Keratinocyte (primary cell): ENCODE measurements around the gene CREB5. TPM values are rescaled to one million over a fixed set of nuclear protein-coding genes. Genes with fewer than 3 reads are reported as not detected.

ENCODE experiments used
- DNase-seq: peaks from one replicate; pipeline ENCODE4 v3.0.0-alpha.2; 2011; ENCODE audit warnings: low read depth, missing footprints, low spot score
- FAIRE-seq: peaks from 2 replicates; lab custom pipeline; 2011; peaks lifted over from hg19 to GRCh38; lab: Jason Lieb, UNC
- H2AFZ ChIP-seq: 2 replicates; pipeline ENCODE4 v1.6.0; 2012; ENCODE audit warnings: low read length, control low read depth, inconsistent platforms; ENCODE audit not compliant: control insufficient read depth
- H3K27ac ChIP-seq: 2 replicates; pipeline ENCODE4 v1.5.1; 2011; ENCODE audit warnings: low read length; ENCODE audit not compliant: control insufficient read depth, insufficient read depth
- H3K27me3 ChIP-seq: 3 replicates; pipeline ENCODE4 v1.6.0; 2011; ENCODE audit warnings: low read length; ENCODE audit not compliant: control insufficient read depth, insufficient read depth; ENCODE audit errors: extremely low read depth
- H3K36me3 ChIP-seq, 2 experiments: 2 replicates in 1 of 2; 3 replicates in 1 of 2; pipeline ENCODE4 v1.5.1; 2011; ENCODE audit warnings: low read length in 2 of 2, mild to moderate bottlenecking in 1 of 2; ENCODE audit not compliant: control insufficient read depth in 2 of 2, insufficient read depth in 2 of 2; ENCODE audit errors: extremely low read depth in 1 of 2
- H3K4me1 ChIP-seq: 3 replicates; pipeline ENCODE4 v1.5.1; 2011; ENCODE audit warnings: low read length; ENCODE audit not compliant: control insufficient read depth, insufficient read depth; ENCODE audit errors: extremely low read depth
- H3K4me2 ChIP-seq: 3 replicates; pipeline ENCODE4 v1.6.0; 2011; ENCODE audit warnings: low read depth, low read length; ENCODE audit not compliant: control insufficient read depth, insufficient read depth; ENCODE audit errors: extremely low read depth
- H3K4me3 ChIP-seq, 3 experiments: fragments of 200-600 bp in 1 of 3; sonication (generic) in 1 of 3; 2 replicates in 2 of 3; 3 replicates in 1 of 3; pipeline ENCODE4 v1.5.1; 2011 to 2016; ENCODE audit warnings: low read length in 3 of 3, mild to moderate bottlenecking in 3 of 3, control low read depth in 2 of 3, inconsistent platforms in 1 of 3, low read depth in 1 of 3, mixed read lengths in 1 of 3, mixed run types in 1 of 3, moderate library complexity in 1 of 3; ENCODE audit not compliant: control insufficient read depth in 2 of 3, insufficient read depth in 2 of 3; ENCODE audit errors: extremely low read depth in 1 of 3
- H3K79me2 ChIP-seq: 2 replicates; pipeline ENCODE4 v1.6.0; 2012; ENCODE audit warnings: low read length; ENCODE audit not compliant: control insufficient read depth, insufficient read depth
- H3K9ac ChIP-seq: 3 replicates; pipeline ENCODE4 v1.6.0; 2011; ENCODE audit warnings: low read length; ENCODE audit not compliant: control insufficient read depth, insufficient read depth; ENCODE audit errors: extremely low read depth
- H3K9me1 ChIP-seq: 3 replicates; pipeline ENCODE4 v1.6.0; 2011; ENCODE audit warnings: low read length; ENCODE audit not compliant: control insufficient read depth, insufficient read depth; ENCODE audit errors: extremely low read depth
- H3K9me3 ChIP-seq: 2 replicates; pipeline ENCODE4 v1.5.1; 2012; ENCODE audit warnings: low read depth, low read length; ENCODE audit not compliant: control insufficient read depth
- H4K20me1 ChIP-seq: 3 replicates; pipeline ENCODE4 v1.6.0; 2011; ENCODE audit warnings: low read length; ENCODE audit not compliant: control insufficient read depth, insufficient read depth; ENCODE audit errors: extremely low read depth
- dilution Hi-C: fragments of 300-500 bp; cut with MboI; formaldehyde crosslinking; loops from one replicate; pipeline ENCODE4 v1.7.0; 2020; ENCODE audit warnings: low sequenced_read_pairs; ENCODE audit not compliant: extremely low pct_ligation_motif_present
- polyA plus RNA-seq, 5 experiments: library from polyadenylated mRNA; depleted of rRNA in 3 of 5; stranded (reverse) in 3 of 5; stranded (forward) in 1 of 5; unstranded in 1 of 5; fragments of >200 nt; gene quantifications; 1 replicate in 1 of 5; 2 replicates in 3 of 5; 3 replicates in 1 of 5; pipeline versions ENCODE4 v1.2.1 to v1.2.3, GENCODE V29; 2011 to 2012; ENCODE audit warnings: missing spikeins in 2 of 5, low read depth in 1 of 5, low replicate concordance in 1 of 5
- TF ChIP-seq, protein P1 (sequence below), 3 experiments: IDR thresholded peaks in 1 of 3; conservative IDR thresholded peaks in 1 of 3; optimal IDR thresholded peaks in 1 of 3; 2 replicates in 2 of 3; 3 replicates in 1 of 3; pipeline versions ENCODE3 to v1.5.1; 2011; ENCODE audit warnings: low read length in 3 of 3, mild to moderate bottlenecking in 3 of 3, moderate library complexity in 2 of 3, control low read depth in 1 of 3, inconsistent platforms in 1 of 3; ENCODE audit not compliant: insufficient read depth in 2 of 3; ENCODE audit errors: extremely low read depth in 1 of 3

Gene CREB5
- polyA plus RNA-seq, 1 donor (not counting 4 experiments of a cell fraction or from before 2014, with no cell fraction given), result 7.9 TPM

DNA sequence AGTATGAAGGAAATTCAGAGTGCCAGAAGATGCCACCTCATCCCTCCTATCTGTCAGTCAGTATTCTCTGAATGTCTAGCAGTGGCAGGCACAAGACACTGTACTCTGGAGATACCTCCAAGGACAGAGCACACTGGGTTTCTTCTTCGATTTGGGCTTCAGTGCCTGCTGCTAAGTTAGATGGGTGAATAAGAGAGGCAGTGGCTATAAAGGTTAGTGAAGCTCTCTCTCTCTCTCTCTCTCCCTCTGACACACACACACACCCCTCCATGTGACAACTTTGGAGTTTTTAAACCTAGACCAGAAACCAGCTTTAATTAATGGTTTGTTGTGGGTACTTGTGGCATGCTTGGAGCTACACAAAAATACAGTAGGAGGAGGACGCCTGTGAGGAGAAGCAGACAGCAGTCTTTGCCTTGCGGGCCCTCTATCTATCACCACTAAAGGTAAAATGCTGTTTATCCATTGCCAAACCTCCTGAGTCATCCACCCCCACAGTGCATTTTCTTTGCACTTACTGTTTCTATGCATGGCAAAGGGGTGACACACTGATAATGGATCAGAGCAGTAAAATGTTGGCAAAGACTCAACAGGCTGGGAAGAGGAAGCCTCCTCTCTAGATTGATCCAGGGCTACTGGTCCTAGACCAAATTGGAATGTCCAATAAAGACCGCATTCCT lies 443.4 kb downstream of the CREB5 start:
- TF ChIP-seq, protein P1, sequence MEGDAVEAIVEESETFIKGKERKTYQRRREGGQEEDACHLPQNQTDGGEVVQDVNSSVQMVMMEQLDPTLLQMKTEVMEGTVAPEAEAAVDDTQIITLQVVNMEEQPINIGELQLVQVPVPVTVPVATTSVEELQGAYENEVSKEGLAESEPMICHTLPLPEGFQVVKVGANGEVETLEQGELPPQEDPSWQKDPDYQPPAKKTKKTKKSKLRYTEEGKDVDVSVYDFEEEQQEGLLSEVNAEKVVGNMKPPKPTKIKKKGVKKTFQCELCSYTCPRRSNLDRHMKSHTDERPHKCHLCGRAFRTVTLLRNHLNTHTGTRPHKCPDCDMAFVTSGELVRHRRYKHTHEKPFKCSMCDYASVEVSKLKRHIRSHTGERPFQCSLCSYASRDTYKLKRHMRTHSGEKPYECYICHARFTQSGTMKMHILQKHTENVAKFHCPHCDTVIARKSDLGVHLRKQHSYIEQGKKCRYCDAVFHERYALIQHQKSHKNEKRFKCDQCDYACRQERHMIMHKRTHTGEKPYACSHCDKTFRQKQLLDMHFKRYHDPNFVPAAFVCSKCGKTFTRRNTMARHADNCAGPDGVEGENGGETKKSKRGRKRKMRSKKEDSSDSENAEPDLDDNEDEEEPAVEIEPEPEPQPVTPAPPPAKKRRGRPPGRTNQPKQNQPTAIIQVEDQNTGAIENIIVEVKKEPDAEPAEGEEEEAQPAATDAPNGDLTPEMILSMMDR (optimal IDR thresholded peaks at IDR 0.05 in 1 of 3, IDR thresholded peaks at IDR 0.05 in 1 of 3, conservative IDR thresholded peaks at IDR 0.05 in 1 of 3; ENCODE audit: extremely low read depth in 1 of 3, insufficient read depth in 2 of 3, low read length in 3 of 3), result no peak
- peaks cover 18% of the 10 kb centered on the region for H3K27me3 ChIP-seq
- no peak overlapping the region for H3K4me3 ChIP-seq
- H3K27ac ChIP-seq, result peak overlapping the region; percentile 57
- dilution Hi-C loops, result no loop called here
- H4K20me1 ChIP-seq, result no peaks in the 10 kb centered on the region
- DNase-seq, result peak; percentile 81
- H3K4me1 ChIP-seq, result peaks cover 33% of the 10 kb centered on the region
- no peaks in the 10 kb centered on the region for H3K36me3 ChIP-seq
- H3K9me1 ChIP-seq, result no peaks in the 10 kb centered on the region
- no peaks in the 10 kb centered on the region for H3K79me2 ChIP-seq
- peak overlapping the region; percentile 52 for H3K4me2 ChIP-seq
- H2AFZ ChIP-seq, result peak overlapping the region; percentile 41
- peak; percentile 98 for FAIRE-seq
- no peaks in the 10 kb centered on the region for H3K9me3 ChIP-seq
- H3K9ac ChIP-seq, result no peak overlapping the region

DNA sequence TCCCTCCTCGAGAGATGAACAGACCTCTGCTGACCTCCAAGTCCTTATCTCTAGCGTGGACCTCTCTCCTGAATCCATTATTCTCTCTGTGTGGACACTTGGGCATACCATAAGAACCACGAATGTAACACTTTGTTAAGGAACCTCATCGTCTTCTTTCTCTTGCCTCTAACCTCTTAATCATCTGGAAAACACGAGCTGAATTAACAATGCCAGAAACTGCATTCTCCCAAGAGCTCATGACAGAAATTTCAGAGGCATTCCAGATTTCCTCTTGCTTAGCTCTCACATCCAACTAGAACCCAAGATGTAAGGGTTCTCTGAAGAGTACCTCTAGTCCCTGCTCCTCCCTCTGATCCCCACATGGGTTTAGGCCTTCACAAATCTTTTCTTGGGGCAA lies 444.3 kb downstream of the CREB5 start:
- Histone ChIP-seq H3K4me2 (no peak overlapping the region), H3K36me3 (no peaks in the 10 kb centered on the region), H2AFZ (no peak overlapping the region), H3K9ac (no peak overlapping the region), H3K4me1 (peaks cover 33% of the 10 kb centered on the region), H3K79me2 (no peaks in the 10 kb centered on the region), H3K9me3 (no peaks in the 10 kb centered on the region), H3K4me3 (no peak overlapping the region), H3K9me1 (no peaks in the 10 kb centered on the region), H3K27ac (no peak overlapping the region), H3K27me3 (peaks cover 18% of the 10 kb centered on the region), H4K20me1 (no peaks in the 10 kb centered on the region)
- TF ChIP-seq, protein P1 (optimal IDR thresholded peaks at IDR 0.05 in 1 of 3, IDR thresholded peaks at IDR 0.05 in 1 of 3, conservative IDR thresholded peaks at IDR 0.05 in 1 of 3; ENCODE audit: extremely low read depth in 1 of 3, insufficient read depth in 2 of 3, low read length in 3 of 3), result no peak
- DNase-seq (no peak), FAIRE-seq (no peak)
- dilution Hi-C loops, result no loop called here
